Measurements from ENCODE around the gene TROAP.

TROAP gene

DNA sequence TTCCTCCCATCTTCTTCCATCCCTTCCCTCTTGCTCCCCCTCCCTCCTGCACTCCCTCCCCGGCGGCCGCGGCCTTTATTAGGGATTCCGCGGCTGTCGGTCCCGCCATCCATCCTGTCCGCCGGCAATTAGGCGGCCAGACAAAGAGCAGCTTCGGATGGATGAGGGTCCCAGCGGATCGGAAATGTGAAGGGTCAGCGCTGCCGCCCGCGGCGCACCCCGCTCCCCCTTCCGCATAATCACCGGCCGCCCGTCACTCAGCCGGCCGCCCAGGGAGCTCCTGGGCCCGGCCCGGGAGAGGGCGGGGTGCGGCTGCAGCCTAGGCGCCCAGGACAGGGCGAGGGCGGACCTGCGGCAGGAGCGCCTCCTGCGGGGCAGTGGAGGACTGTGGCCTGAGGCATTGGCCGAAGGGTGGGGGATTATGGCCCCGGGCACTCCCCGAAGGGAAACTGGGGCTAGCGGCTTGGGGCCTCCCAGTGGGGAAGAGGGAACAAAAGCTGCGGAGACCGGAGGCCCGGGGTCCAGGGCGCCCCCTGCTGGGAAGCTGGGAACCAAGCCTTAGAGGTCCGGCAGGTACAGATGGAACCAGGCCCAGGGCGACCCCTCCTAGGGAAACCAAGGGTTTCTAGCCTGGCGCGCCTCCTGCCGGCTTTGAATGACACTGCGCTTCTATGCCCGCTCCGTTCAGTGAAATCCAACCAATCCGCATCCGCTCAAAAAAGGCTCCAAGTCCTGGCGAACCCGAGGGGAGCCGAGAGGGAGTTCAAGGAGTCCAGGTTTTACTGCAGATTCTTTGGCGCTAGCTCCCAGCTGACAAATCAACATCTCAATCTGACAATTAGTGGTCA is 19.2 kb downstream of the TROAP start:
- DNase-seq (ENCODE audit: low read depth, low spot score) = no peak

DNA sequence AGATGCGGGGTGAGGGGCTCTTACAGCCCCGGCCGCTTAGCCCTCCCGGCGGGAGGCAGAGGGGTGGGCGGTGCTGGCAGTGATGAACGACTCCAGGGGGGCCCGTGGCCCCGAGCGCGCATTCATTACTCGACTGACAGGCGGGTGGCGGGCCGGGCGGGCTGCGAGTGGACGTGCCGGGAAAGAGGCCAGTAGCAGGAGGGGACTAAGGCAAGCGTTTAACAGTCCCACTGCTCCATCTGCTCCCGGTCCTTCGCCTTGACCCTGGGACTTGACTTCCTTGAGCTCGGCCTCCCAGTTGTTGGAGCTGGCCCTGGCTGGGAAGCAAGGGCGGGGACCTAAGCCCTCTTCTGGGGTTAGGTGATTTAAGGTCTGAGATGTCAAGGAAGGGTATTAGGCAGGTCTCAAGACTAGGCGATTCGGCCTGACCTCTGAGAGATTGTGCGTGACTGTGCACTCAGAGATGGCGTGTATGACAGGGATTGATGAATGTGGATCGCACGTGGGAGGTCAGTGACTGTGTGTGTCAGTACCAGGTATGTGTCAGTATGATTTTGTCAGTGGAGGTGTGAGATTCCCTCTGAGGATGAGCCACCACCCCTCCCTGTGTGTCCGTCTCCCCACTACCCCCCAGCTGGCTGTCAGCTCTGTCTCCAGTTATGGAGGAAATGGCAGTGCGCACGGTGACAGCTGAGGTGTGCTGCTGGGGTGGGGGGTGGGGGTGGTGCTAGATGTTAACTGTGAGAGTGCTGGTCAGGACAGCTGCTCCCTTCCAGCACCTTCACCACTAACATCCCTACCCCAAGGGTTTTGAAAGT is 20.1 kb downstream of the TROAP start:
- no peak for DNase-seq (ENCODE audit: low read depth, low spot score)

DNA sequence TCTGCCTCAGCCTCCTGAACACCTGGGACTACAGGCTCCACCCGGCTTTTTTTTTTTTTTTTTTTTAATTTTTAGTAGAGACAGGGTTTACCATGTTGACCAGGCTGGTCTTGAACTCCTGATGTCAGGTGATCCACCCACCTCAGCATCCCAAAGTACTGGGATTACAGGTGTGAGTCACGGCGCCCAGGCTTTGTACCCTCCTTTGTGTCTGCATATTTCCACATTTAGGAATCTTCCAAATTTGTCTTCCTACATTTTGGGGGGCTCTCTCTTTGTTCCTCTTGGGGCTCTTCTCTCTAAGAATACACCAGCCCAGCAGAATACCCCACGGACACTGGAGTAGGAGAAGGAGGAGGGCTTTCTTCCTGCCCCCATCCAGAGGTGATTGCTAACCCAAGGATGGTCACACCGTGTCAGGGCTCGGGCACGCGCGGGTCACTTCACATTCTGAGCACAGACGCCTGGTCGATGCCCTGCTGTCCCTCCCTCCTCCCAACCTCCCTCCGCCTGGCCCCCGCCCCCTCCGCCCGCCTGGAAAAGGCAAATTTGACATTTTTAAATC is 21.5 kb downstream of the TROAP start:
- DNase-seq (ENCODE audit: low read depth, low spot score) = no peak

DNA sequence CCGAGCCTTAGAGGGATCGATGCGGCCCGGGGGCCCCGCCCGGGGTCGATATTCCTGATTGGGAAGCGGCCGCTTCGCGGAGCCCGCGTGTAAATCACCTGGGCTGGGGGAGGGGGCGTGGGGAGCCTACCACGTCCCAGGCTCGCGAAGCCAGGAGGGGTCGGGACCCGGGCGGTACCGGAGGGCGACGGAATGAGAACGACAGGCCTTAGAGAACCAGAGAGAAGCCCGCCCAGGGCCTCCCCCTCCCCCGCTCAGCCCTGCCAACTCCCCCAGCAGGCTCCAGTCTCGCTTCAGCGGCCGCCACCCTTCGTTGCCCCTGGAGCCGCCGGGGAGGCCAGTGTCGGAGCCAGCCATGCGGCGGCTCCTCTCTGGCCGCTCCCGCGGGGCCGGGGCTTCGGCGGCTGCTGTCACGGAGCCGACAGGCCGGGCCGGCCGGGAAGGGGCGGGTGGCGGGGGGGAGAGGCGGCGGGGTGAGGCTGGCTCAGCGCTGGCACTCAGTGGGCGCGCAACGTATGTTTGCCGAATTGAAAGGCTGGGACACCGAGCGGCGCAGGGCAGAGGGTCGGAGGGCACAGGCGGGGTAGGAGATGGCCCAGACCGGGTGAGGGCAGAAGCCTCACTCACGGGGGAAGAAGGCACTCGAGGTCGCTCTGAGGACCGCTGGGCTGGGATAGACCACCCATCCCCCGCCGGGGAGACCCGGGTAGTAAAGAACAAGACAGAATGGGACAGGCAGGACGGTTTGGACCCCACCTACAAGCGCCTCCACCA is 22.2 kb downstream of the TROAP start:
- DNase-seq (ENCODE audit: low read depth, low spot score) = no peak

DNA sequence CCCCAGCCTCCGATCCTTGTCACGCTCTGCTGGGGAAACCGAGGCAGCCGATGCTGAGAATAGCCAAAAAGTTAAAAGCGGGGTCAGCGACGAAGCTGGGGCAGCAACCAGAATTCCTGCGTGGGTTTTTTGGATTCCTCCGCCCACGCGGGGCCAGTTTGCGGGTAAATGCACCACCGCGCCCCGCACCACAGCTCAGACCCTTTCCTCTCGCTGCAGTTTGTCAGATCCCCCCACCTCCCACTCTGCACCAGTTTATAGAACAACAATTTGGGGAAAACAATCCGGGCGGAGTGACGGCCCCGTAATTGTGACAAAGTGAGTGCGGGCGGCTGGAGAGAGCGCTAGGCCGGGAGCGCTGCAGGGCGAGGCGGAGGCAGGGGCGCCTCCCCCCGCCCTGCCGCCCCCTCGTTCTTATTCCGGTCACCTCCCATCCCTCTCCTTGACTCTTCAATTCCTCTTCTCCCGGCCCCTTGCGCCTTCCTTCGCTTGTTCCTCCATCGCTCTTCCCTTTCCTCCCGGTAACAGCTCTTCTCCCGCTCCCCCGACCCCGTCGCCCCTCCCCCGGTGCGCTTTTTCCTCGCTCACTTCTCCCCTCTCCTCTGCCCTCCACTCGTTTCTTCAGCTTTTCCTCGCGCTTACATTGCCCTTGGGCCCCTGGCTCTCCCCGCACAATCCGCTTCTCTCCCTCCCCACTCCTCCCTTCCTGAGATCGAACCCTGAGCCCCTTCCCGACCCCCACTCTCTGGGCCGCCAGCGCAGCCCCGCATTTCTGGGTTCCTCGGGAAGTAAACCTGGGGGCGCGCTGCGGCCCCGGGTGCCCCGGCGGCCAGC is 23.0 kb downstream of the TROAP start:
- no peak for DNase-seq (ENCODE audit: low read depth, low spot score)

DNA sequence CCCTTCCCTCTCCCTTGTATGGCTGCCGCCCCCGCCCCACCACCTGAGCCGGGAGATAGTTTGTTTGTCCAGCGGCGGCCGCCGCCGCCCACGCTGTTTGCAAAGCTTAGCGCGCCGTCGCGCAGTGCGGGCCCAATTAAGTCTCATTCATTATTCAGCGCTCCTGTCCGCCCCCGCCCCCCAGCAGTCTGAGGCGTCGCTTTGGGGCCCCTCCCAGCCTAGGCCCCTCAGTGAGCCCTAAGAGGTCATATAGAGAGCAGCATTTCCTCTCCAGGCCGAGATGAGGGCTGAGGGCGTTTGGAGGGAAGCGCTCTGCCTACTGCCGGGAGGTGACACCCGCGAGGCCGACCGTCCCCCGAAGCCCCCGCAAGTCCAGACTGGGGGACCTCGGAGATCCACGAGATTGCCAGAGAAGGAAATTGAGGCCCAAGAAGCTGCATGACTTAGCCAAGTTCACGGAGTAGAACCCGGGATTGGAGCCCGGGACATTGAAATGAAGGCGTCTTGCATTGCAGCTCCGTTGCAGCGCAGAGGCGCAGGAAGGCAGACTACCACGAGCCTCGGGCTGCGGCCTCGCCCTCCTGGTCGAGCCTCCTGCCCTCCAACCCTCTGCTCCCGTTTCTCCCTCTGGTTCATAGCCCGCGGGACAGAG is 23.7 kb downstream of the TROAP start, which contains the start of gene DNAJC22:
DNAJC22 (plus strand) TSS at position 230 of the 652 bp plus-strand sequence. CDS start 1,985 bp downstream, outside the sequence.
- DNase-seq (ENCODE audit: low read depth, low spot score) = no peak

DNA sequence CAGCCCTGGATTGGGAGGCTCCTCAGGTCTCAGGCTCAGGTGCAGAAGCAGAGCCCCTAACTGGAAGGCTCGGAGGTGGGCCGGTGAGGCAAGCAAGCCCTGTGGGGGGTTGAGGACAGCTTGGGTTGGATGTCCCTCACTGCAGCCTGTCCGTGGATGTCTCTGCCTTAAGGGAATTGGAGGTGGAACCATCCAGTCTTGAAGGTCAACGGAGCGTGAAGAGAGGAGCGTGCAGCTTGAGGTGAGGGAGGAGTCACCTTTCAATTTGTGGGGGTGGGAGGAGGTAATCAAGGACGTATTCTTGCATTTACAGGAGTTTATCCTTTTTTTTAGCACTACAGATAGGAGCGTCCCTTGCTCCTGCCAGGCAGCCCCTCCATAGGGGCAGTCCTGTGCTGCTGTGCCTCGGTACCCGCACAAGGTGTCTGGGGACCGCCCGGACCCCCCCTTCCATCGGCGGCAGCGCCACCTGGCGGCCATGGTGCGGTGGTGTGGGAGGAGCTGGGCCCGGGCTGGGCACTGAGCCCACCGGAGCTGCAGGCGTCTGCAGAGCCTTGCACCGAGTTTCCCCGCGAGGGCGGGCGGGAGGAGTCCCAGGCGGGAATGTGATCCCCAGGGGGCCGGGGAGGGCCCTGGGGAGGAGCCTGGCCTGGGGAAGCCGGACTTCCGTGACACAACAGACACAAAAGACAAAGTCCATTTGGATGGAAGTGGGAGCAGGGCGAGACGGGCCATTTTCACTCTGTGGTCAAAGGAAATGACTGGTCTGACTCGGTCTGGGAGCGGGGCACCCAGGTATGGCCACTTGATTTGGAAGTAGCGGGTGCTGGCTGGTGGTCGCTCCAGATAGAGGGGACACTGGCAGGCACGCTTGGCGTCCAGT is 24.5 kb downstream of the TROAP start:
- no peak for DNase-seq (ENCODE audit: low read depth, low spot score)

DNA sequence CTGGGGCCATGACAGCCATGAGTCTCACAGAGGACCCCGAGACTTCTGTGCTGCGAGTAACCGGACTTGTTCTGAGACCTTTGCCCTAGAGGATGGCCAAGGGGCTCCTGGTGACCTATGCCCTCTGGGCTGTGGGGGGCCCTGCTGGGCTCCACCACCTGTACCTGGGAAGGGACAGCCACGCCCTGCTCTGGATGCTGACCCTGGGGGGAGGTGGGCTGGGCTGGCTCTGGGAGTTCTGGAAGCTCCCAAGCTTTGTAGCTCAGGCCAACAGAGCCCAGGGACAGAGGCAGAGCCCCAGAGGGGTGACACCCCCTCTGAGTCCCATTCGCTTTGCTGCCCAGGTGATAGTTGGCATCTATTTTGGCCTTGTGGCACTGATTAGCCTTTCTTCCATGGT is 25.7 kb downstream of the TROAP start:
- DNase-seq (ENCODE audit: low read depth, low spot score) = no peak

DNA sequence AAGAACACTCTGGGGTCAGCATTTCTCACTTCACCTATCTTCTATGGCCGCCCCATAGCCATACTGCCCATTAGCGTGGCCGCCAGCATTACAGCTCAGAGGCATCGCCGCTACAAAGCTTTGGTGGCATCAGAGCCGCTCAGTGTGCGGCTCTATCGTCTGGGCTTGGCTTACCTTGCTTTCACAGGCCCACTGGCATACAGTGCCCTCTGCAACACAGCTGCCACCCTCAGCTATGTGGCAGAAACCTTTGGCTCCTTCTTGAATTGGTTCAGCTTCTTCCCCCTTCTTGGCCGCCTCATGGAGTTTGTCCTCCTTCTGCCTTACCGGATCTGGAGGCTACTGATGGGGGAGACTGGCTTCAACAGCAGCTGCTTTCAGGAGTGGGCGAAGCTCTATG is 26.2 kb downstream of the TROAP start:
- no peak for DNase-seq (ENCODE audit: low read depth, low spot score)

DNA sequence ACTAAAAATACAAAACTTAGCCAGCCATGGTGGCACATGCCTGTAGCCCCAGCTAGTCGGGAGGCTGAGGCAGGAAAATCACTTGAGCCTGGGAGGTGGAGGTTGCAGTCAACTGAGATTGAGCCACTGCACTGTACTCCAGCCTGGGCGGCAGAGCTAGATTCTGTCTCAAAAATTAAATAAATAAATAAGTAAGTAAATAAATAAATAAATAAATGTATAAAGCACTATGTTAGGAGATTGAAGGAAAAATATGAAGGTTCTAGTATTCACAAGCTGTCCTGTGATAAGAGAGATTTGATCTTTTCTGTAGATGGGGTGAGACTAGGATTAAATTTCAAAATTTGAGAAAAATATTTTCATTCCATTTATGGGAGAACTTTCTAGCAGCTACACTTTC is 29.3 kb downstream of the TROAP start:
- no peak for DNase-seq (ENCODE audit: low read depth, low spot score)

DNA sequence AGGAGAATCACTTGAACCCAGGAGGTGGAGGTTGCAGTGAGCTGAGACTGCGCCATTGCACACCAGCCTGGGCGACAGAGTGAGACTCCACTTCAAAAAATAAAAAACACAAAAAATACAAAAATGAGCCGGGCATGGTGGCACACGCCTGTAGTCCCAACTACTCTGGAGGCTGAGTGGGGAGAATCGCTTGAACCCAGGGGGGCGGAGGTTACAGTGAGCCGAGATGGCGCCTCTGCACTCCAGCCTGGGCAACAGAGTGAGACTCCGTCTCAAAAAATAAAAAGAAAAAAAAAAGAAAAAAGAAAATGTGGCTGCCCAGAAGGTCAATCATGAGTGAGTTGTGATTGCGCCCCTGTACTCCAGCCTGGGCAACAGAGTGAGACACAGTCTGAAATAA is 32.9 kb downstream of the TROAP start:
- no peak for DNase-seq (ENCODE audit: low read depth, low spot score)

DNA sequence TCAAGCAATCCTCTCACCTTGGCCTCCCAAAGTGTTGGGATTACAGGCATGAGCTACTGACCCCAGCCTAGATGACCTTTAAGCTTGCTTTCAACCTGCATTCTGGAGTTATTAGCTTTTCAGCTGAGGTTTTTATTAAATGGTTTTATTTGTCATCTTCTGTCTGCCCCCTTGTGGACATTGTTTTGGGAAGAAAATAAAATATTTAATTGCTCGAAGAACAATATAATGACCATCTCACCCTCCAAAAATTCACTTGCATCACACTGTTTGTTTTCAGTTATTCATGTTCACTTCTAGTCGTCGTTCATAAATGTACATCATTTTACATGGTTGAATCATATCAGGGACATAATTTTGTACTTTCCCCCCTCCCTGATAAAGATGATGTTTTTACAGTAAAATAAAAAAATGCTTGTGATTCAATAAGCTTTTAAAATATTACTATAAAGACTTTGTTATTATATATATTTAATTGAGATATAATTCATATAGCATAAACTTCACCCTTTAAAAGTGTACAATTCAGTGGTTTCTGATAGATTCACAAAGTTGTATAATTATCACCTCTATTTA is 34.1 kb downstream of the TROAP start:
- DNase-seq (ENCODE audit: low read depth, low spot score) = no peak

DNA sequence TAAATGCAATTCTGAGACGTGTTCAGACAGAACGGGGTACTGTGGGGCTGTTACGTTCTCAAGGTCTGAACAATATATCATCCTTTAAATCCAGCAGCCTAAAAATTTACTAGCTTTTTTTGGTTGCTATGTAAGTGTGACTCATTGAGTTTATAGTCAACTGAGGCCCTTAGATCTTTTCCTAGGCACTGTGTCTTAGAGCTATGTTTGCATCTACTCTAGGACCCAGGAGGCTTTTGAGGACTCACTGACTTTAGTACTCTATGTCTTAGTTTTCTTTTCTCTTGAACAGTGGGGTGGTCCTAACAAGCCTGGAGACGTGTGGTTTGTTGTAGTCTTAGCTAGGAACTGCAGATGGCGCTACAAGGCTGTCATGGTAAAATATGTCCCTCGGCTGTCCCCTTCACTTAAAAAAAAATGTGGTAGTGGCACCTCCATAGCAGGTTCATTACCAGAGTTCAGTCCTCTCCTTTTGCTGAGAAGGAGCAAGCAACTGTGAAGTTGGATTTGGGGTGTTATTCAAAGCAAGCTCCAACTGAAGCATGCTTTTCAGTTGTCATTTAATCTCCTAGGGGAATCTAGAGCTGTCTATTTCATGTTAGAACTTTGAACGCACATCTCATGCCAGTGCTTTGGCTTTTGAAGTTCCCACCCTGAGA is 35.6 kb downstream of the TROAP start:
- DNase-seq (ENCODE audit: low read depth, low spot score) = no peak

DNA sequence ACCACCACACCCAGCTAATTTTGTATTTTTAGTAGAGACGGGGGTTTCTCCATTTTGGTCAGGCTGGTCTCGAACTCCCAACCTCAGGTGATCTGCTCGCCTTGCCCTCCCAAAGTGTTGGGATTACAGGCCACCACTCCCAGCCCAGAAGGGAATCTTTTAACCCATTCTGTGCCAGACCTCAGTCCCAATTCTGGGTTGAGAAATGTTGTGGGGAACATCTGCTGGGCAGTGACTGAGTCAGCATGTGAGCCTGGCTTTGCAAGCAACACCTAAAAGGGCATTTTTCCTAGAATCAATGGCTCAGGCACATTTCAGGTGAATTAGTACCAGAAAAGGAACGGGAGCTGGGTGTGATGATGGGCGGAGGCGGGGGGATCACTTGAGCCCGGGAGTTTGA is 36.6 kb downstream of the TROAP start:
- no peak for DNase-seq (ENCODE audit: low read depth, low spot score)

DNA sequence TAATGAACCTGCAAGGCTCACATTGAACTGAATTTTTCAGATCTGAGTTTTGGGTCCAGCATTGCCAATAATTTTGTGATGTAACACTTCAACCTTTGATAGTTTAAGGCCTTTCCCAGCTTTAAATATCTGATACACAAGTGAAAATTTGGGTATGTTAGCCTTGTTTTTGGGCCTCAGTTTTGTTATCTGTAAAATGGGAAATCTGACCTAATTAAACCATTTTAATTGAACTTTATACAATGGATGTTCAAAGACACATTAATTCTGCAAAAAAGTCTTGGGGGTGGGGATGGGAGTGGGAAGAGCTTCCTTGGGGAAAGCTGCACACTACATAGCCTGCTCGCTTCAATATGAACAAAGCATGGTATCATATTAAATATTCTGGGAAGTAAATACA is 39.0 kb downstream of the TROAP start:
- no peak for DNase-seq (ENCODE audit: low read depth, low spot score)

DNA sequence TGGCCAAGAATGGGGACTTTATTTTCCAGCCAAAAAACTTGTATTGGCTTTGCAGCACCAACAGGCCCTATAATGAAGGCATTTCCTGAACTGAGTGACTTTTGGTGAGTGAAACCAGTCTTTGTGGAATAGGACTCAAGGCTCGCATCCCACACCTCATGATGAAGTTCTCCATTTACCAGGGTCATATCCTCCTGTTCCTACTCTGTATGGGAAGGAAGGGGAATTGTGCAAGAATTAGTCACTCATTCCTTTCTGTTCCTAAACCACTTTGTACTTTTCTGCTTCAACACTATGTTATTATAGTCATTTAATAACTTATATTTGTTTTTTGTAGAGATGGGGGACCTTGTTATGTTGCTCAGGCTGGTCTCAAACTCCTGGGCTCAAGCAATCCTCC is 41.9 kb downstream of the TROAP start:
- DNase-seq (ENCODE audit: low read depth, low spot score) = no peak

DNA sequence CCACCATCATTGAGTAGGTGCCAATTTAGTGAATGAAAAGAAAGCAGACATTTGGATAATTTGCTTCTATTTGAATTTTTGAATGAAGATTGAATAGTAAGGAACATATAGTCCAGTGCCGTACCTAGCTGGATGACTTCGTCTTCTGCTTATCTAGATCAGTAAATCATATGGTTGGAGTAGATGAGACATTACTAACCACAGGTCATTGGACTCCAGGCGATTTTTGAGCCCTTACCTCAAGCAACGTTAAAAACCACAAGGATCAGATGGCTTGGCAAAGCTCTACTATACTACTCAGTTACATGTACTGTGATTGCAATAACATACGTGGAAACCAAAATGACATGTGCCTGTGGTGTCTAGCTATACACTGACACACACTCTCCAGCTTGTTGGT is 42.5 kb downstream of the TROAP start:
- no peak for DNase-seq (ENCODE audit: low read depth, low spot score)

DNA sequence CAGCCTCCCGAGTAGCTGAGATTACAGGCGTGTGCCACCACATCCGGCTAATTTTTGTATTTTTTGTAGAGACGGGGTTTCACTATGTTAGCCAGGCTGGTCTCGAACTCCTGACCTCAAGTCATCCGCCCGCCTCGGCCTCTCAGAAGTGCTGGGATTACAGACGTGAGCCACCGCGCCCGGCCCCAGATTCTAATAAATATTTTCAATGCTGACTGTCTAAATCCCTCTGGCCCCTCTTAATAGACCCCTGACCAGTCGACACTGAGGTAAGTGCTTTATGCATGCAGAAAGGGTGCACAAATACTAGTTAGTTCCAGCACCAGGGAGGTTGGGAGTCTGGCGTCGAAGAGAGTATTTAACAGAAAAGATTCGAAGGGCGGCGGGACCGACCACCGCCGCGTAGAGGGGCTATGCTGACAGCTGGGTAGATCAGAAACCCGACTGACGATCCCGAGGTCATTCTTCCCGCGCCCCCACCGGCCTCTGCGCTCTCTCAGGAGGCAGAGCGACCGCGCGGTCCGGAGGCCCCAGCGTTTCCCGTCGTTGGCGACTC is 43.1 kb downstream of the TROAP start:
- DNase-seq (ENCODE audit: low read depth, low spot score) = no peak

Data from smooth muscle cell of the brain vasculature (primary cell).